RPMI8226 (cell line): ENCODE results near the gene ELMO1.

Source experiments
- DNase-seq: peaks from one replicate; pipeline ENCODE4 v3.0.0-alpha.2; 2015

Gene ELMO1

GRCh38 chr7:37365405-37365804 lies 83.3 kb downstream of the ELMO1 start:
- DNase-seq, result no peak

- DNase-seq, result no peak
Measured at GRCh38 chr7:37364856-37365255, 83.8 kb downstream of the ELMO1 start.

- no peak for DNase-seq
Measured at GRCh38 chr7:37363536-37364491, 84.8 kb downstream of the ELMO1 start.

GRCh38 chr7:37362802-37363201 lies 85.9 kb downstream of the ELMO1 start:
- DNase-seq, result no peak

- DNase-seq, result no peak
Measured at GRCh38 chr7:37360484-37360883, 88.2 kb downstream of the ELMO1 start.

- no peak for DNase-seq
Measured at GRCh38 chr7:37359662-37360444, 88.8 kb downstream of the ELMO1 start.

GRCh38 chr7:37359180-37359579 lies 89.5 kb downstream of the ELMO1 start:
- no peak for DNase-seq

- no peak for DNase-seq
Measured at GRCh38 chr7:37357637-37357996, 91.0 kb downstream of the ELMO1 start.

- peak; percentile 16 for DNase-seq
Measured at GRCh38 chr7:37356911-37357636, 91.6 kb downstream of the ELMO1 start.

- no peak for DNase-seq
Measured at GRCh38 chr7:37354656-37355131, 94.0 kb downstream of the ELMO1 start.

GRCh38 chr7:37353949-37354655 lies 94.6 kb downstream of the ELMO1 start:
- DNase-seq, result no peak

GRCh38 chr7:37352974-37353948 lies 95.4 kb downstream of the ELMO1 start:
- peak; percentile 68 for DNase-seq

- DNase-seq, result no peak
Measured at GRCh38 chr7:37352251-37352880, 96.3 kb downstream of the ELMO1 start.

GRCh38 chr7:37351716-37352115 lies 96.9 kb downstream of the ELMO1 start:
- DNase-seq, result no peak

- DNase-seq, result no peak
Measured at GRCh38 chr7:37349979-37350590, 98.6 kb downstream of the ELMO1 start.

- DNase-seq, result no peak
Measured at GRCh38 chr7:37348982-37349381, 99.7 kb downstream of the ELMO1 start.

GRCh38 chr7:37346761-37347160 lies 101.9 kb downstream of the ELMO1 start:
- no peak for DNase-seq

- peak; percentile 58 for DNase-seq
Measured at GRCh38 chr7:37344886-37345579, 103.6 kb downstream of the ELMO1 start.

- peak; percentile 88 for DNase-seq
Measured at GRCh38 chr7:37342688-37343471, 105.8 kb downstream of the ELMO1 start.
